IPS-18a (cell line): ENCODE measurements around the gene MRC2.

Experiments
- H3K27ac ChIP-seq: one replicate; pipeline ENCODE4 v1.5.1; 2013; ENCODE audit warnings: low read length
- H3K27me3 ChIP-seq: one replicate; pipeline ENCODE4 v1.6.1; 2013; ENCODE audit warnings: mild to moderate bottlenecking, low read length; ENCODE audit not compliant: control insufficient read depth, insufficient read depth
- H3K36me3 ChIP-seq: one replicate; pipeline ENCODE4 v1.6.1; 2013; ENCODE audit warnings: low read depth, low read length; ENCODE audit not compliant: control insufficient read depth
- H3K4me1 ChIP-seq: one replicate; pipeline ENCODE4 v1.6.1; 2013; ENCODE audit warnings: low read depth, low read length; ENCODE audit not compliant: control insufficient read depth
- H3K4me3 ChIP-seq: one replicate; pipeline ENCODE4 v1.5.1; 2013; ENCODE audit warnings: low read length
- H3K9ac ChIP-seq: one replicate; pipeline ENCODE4 v1.6.1; 2013; ENCODE audit warnings: mild to moderate bottlenecking, low read length, moderate library complexity
- H3K9me3 ChIP-seq: one replicate; pipeline ENCODE4 v1.6.1; 2013; ENCODE audit warnings: low read depth, low read length; ENCODE audit not compliant: control insufficient read depth

MRC2 gene

GRCh38 chr17:62666801-62667591, 39.5 kb downstream of the MRC2 start:
- no peaks in the 10 kb centered on the region for H3K36me3 ChIP-seq
- no peaks in the 10 kb centered on the region for H3K27me3 ChIP-seq
- H3K9ac ChIP-seq: no peak overlapping the region
- no peak overlapping the region for H3K4me3 ChIP-seq
- H3K27ac ChIP-seq: no peak overlapping the region
- H3K9me3 ChIP-seq: no peaks in the 10 kb centered on the region
- no peaks in the 10 kb centered on the region for H3K4me1 ChIP-seq

- Histone ChIP-seq H3K27me3 (no peaks in the 10 kb centered on the region), H3K36me3 (no peaks in the 10 kb centered on the region), H3K9me3 (no peaks in the 10 kb centered on the region), H3K9ac (no peak overlapping the region), H3K4me1 (no peaks in the 10 kb centered on the region), H3K4me3 (no peak overlapping the region), H3K27ac (no peak overlapping the region)
Observed at GRCh38 chr17:62668091-62668804, 40.8 kb downstream of the MRC2 start.

GRCh38 chr17:62670202-62670821, 42.8 kb downstream of the MRC2 start:
- H3K9ac ChIP-seq: no peak overlapping the region
- H3K4me1 ChIP-seq: no peaks in the 10 kb centered on the region
- no peaks in the 10 kb centered on the region for H3K36me3 ChIP-seq
- no peak overlapping the region for H3K27ac ChIP-seq
- H3K9me3 ChIP-seq: no peaks in the 10 kb centered on the region
- H3K4me3 ChIP-seq: no peak overlapping the region
- H3K27me3 ChIP-seq: no peaks in the 10 kb centered on the region

- no peak overlapping the region for H3K9ac ChIP-seq
- H3K27ac ChIP-seq: no peak overlapping the region
- no peaks in the 10 kb centered on the region for H3K27me3 ChIP-seq
- no peak overlapping the region for H3K4me3 ChIP-seq
- H3K4me1 ChIP-seq: no peaks in the 10 kb centered on the region
- H3K9me3 ChIP-seq: no peaks in the 10 kb centered on the region
- no peaks in the 10 kb centered on the region for H3K36me3 ChIP-seq
Observed at GRCh38 chr17:62671553-62671952, 44.1 kb downstream of the MRC2 start.

- H3K27ac ChIP-seq: no peak overlapping the region
- H3K4me3 ChIP-seq: no peak overlapping the region
- H3K4me1 ChIP-seq: no peaks in the 10 kb centered on the region
- no peaks in the 10 kb centered on the region for H3K36me3 ChIP-seq
- no peaks in the 10 kb centered on the region for H3K9me3 ChIP-seq
- no peaks in the 10 kb centered on the region for H3K27me3 ChIP-seq
- no peak overlapping the region for H3K9ac ChIP-seq
Observed at GRCh38 chr17:62672957-62673356, 45.5 kb downstream of the MRC2 start.

- no peak overlapping the region for H3K9ac ChIP-seq
- no peaks in the 10 kb centered on the region for H3K9me3 ChIP-seq
- no peak overlapping the region for H3K27ac ChIP-seq
- no peaks in the 10 kb centered on the region for H3K36me3 ChIP-seq
- H3K4me3 ChIP-seq: no peak overlapping the region
- no peaks in the 10 kb centered on the region for H3K27me3 ChIP-seq
- H3K4me1 ChIP-seq: no peaks in the 10 kb centered on the region
Observed at GRCh38 chr17:62673614-62674362, 46.3 kb downstream of the MRC2 start.

GRCh38 chr17:62674363-62674739, 46.9 kb downstream of the MRC2 start:
- H3K9me3 ChIP-seq: no peaks in the 10 kb centered on the region
- no peaks in the 10 kb centered on the region for H3K36me3 ChIP-seq
- no peaks in the 10 kb centered on the region for H3K4me1 ChIP-seq
- H3K27ac ChIP-seq: no peak overlapping the region
- H3K27me3 ChIP-seq: no peaks in the 10 kb centered on the region
- H3K9ac ChIP-seq: no peak overlapping the region
- no peak overlapping the region for H3K4me3 ChIP-seq

GRCh38 chr17:62674841-62675240, 47.4 kb downstream of the MRC2 start:
- no peaks in the 10 kb centered on the region for H3K4me1 ChIP-seq
- no peak overlapping the region for H3K9ac ChIP-seq
- no peaks in the 10 kb centered on the region for H3K27me3 ChIP-seq
- no peak overlapping the region for H3K27ac ChIP-seq
- H3K9me3 ChIP-seq: no peaks in the 10 kb centered on the region
- no peak overlapping the region for H3K4me3 ChIP-seq
- H3K36me3 ChIP-seq: no peaks in the 10 kb centered on the region

- Histone ChIP-seq H3K9ac (no peak overlapping the region), H3K27ac (no peak overlapping the region), H3K4me1 (no peaks in the 10 kb centered on the region), H3K4me3 (no peak overlapping the region), H3K9me3 (no peaks in the 10 kb centered on the region), H3K27me3 (no peaks in the 10 kb centered on the region), H3K36me3 (no peaks in the 10 kb centered on the region)
Observed at GRCh38 chr17:62675260-62675659, 47.8 kb downstream of the MRC2 start.

- Histone ChIP-seq H3K4me1 (no peaks in the 10 kb centered on the region), H3K36me3 (no peaks in the 10 kb centered on the region), H3K27me3 (no peaks in the 10 kb centered on the region), H3K27ac (no peak overlapping the region), H3K9me3 (no peaks in the 10 kb centered on the region), H3K4me3 (no peak overlapping the region), H3K9ac (no peak overlapping the region)
Observed at GRCh38 chr17:62675701-62676100, 48.2 kb downstream of the MRC2 start.

- Histone ChIP-seq H3K4me1 (no peaks in the 10 kb centered on the region), H3K27ac (no peak overlapping the region), H3K9ac (no peak overlapping the region), H3K36me3 (no peaks in the 10 kb centered on the region), H3K4me3 (no peak overlapping the region), H3K27me3 (no peaks in the 10 kb centered on the region), H3K9me3 (no peaks in the 10 kb centered on the region)
Observed at GRCh38 chr17:62676231-62676943, 48.9 kb downstream of the MRC2 start.
